ENCODE results near the gene VENTX. TPM values are rescaled to one million over a fixed set of nuclear protein-coding genes. Genes with fewer than 3 reads are reported as not detected.

Gene VENTX
- total RNA-seq, 1 donor from 2014 or later = 1.6 TPM

DNA sequence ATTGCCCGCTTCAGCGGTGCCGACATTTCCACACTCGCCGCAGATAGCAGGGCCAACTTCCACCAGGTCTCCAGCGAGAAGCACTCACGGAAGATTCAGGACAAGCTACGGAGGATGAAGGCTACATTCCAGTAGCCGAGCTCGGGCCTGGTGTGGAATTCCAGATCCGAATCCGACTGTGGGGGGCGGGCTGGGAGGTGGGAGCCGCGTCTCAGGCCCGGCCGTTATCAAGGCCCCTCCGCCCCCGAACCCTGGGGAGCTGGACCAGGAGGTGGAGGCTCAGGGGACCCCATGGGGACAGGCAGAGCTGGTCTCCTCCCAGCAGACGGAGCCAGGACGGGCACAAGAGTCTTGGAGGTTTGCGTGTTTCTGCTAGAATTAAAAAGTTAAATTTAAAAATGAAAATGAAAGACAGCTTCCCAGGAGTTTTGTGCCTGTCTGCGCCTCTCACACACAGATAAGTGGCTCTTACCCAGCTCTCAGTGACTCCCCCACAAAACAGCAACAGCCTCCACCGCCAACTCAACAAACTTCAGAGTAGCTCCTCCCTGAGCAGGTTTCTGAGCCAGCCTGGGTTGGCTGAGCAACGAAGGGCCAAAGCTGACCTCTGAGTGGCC lies 12.8 kb upstream of the VENTX start:
- Mint-ChIP-seq H3K9me3 (ENCODE audit: unreplicated experiment) (peaks cover 5% of the 10 kb centered on the region), H3K4me3 (ENCODE audit: unreplicated experiment) (no peak overlapping the region), H3K27ac (ENCODE audit: unreplicated experiment) (no peak overlapping the region), H3K36me3 (ENCODE audit: unreplicated experiment) (no peaks in the 10 kb centered on the region), H3K4me1 (ENCODE audit: low read depth, unreplicated experiment) (peaks cover 2% of the 10 kb centered on the region), H3K27me3 (ENCODE audit: unreplicated experiment) (peaks cover 16% of the 10 kb centered on the region)
- no peak for DNase-seq
- TF ChIP-seq CTCF (IDR thresholded peaks at IDR 0.05; ENCODE audit: partially characterized antibody, unreplicated experiment) = no peak

DNA sequence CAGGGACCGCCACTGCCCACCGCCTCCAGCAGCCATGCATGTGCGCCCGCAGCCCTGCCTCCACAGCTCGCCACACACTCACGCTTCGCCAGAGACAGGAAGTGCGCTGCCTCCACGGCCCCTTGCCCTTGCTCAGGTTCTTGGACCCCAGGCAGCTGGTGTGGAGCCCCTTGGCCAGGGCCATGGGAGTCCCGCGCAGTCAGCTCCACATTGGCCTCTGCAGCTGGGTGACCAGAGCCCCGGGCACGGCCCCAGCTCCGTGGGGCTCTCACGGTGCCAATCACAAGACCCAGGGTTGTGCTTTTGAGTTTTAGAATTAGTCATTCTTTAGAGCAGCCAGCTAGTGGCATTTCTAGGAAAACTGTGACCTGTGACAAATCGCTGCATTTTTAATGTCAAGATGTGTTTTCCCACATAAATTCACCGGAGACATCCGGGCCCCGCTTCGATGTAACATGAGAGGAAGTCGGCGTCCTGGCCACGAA lies 11.9 kb upstream of the VENTX start:
- TF ChIP-seq CTCF (IDR thresholded peaks at IDR 0.05; ENCODE audit: partially characterized antibody, unreplicated experiment) = no peak
- Mint-ChIP-seq H3K36me3 (ENCODE audit: unreplicated experiment) (no peaks in the 10 kb centered on the region), H3K4me3 (ENCODE audit: unreplicated experiment) (no peak overlapping the region), H3K4me1 (ENCODE audit: low read depth, unreplicated experiment) (peaks cover 2% of the 10 kb centered on the region), H3K27me3 (ENCODE audit: unreplicated experiment) (peaks cover 15% of the 10 kb centered on the region), H3K27ac (ENCODE audit: unreplicated experiment) (no peak overlapping the region), H3K9me3 (ENCODE audit: unreplicated experiment) (peaks cover 5% of the 10 kb centered on the region)
- DNase-seq = no peak

DNA sequence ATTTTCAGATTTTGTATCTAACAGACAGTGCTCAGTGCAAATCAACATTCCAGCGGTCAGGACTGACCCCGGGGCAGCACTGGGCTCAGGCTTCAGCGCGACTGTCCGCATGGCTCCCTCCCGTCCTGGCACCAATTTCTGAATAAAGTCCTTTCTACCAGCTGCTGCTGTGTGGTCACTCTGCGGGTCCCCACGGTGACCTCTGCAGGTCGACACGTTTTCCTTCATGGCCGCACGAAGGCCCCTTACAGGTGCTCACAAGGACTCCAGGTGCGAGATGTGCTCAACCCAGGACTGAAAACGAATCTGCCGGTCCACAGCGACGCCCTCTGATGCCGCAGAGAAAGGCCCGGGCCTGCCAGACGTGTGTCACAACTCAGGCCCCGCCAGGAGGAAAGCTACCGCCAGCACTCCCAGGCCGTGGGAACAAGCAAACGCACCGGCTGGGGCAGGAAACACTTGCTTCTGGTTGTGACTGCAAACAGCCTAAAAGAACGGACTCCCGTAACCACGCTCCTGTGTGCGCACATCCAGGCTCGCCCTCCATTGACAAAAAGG lies 11.3 kb upstream of the VENTX start:
- H3K4me1 Mint-ChIP-seq (ENCODE audit: low read depth, unreplicated experiment) = peaks cover 2% of the 10 kb centered on the region
- no peaks in the 10 kb centered on the region for H3K36me3 Mint-ChIP-seq (ENCODE audit: unreplicated experiment)
- no peak overlapping the region for H3K27ac Mint-ChIP-seq (ENCODE audit: unreplicated experiment)
- no peak for TF ChIP-seq CTCF (IDR thresholded peaks at IDR 0.05; ENCODE audit: partially characterized antibody, unreplicated experiment)
- no peak overlapping the region for H3K4me3 Mint-ChIP-seq (ENCODE audit: unreplicated experiment)
- H3K9me3 Mint-ChIP-seq (ENCODE audit: unreplicated experiment) = peaks cover 5% of the 10 kb centered on the region
- DNase-seq = no peak
- peaks cover 13% of the 10 kb centered on the region for H3K27me3 Mint-ChIP-seq (ENCODE audit: unreplicated experiment)

DNA sequence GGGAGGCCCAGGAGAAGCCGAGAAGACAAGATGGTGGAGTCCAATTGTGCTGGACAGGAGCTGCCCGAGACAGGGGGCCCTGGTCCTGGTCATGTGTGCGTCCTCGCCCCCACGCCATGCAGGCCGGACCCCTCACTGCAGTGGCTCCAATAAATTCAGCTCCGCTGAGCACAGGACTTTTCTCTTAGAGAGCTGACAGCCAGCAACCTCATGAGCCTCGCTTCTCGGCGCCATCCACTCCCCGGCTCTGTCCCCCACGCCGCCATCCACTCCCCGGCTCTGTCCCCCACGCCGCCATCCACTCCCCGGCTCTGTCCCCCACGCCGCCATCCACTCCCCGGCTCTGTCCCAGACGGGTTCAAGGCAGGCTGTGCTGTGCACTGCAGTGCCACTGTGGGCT lies 10.4 kb upstream of the VENTX start:
- Mint-ChIP-seq H3K27ac (ENCODE audit: unreplicated experiment) (no peak overlapping the region), H3K4me3 (ENCODE audit: unreplicated experiment) (no peak overlapping the region), H3K9me3 (ENCODE audit: unreplicated experiment) (peaks cover 5% of the 10 kb centered on the region), H3K27me3 (ENCODE audit: unreplicated experiment) (peaks cover 17% of the 10 kb centered on the region), H3K36me3 (ENCODE audit: unreplicated experiment) (no peaks in the 10 kb centered on the region), H3K4me1 (ENCODE audit: low read depth, unreplicated experiment) (peaks cover 2% of the 10 kb centered on the region)
- DNase-seq = no peak
- TF ChIP-seq CTCF (IDR thresholded peaks at IDR 0.05; ENCODE audit: partially characterized antibody, unreplicated experiment) = no peak

GRCh38 chr10:133229265-133230043 lies 8.2 kb upstream of the VENTX start:
- Mint-ChIP-seq H3K9me3 (ENCODE audit: unreplicated experiment) (peaks cover 7% of the 10 kb centered on the region), H3K4me1 (ENCODE audit: low read depth, unreplicated experiment) (peaks cover 2% of the 10 kb centered on the region), H3K27ac (ENCODE audit: unreplicated experiment) (no peak overlapping the region), H3K4me3 (ENCODE audit: unreplicated experiment) (peak overlapping the region; percentile 69), H3K36me3 (ENCODE audit: unreplicated experiment) (no peaks in the 10 kb centered on the region), H3K27me3 (ENCODE audit: unreplicated experiment) (peaks cover 26% of the 10 kb centered on the region)
- no peak for TF ChIP-seq CTCF (IDR thresholded peaks at IDR 0.05; ENCODE audit: partially characterized antibody, unreplicated experiment)
- no peak for DNase-seq
